HCT116 (cell line): ENCODE measurements around the gene PCBP3. TPM values are rescaled to one million over a fixed set of nuclear protein-coding genes. Genes with fewer than 3 reads are reported as not detected.

Source experiments
- ATAC-seq: fragments of 200-7000 bp; cut with Tn5 transposase; 2 replicates; pipeline ENCODE4 v1.9.1; 2020; ENCODE audit warnings: mild to moderate bottlenecking, moderate library complexity
- BruUV-seq: library from RNA; stranded (reverse); fragments of 400-500 nt; replicated peaks from 2 replicates; lab custom pipeline; 2021; lab: Mats Ljungman, UMichigan
- CTCF ChIA-PET: fragments of 300-600 bp; sonication (Branson Sonifier 250); formaldehyde crosslinking; loops from one replicate; lab custom pipeline; 2021; ENCODE audit warnings: antibody characterized with exemption; lab: Charles Lee
- POLR2A ChIA-PET: fragments of 300-600, 350-600 bp; sonication (Branson Sonifier 250); formaldehyde crosslinking; loops from one replicate; lab custom pipeline; 2021; ENCODE audit warnings: antibody characterized with exemption; lab: Charles Lee
- RAD21 ChIA-PET, 2 experiments: fragments of 300-600 bp; sonication (Branson Sonifier 250); formaldehyde crosslinking; loops; one replicate each; lab custom pipeline; 2023; ENCODE audit warnings: low total read pairs in 2 of 2; ENCODE audit not compliant: uncharacterized antibody in 2 of 2, unreplicated experiment in 2 of 2, low non-redundant PET in 1 of 2; lab: Charles Lee
- DNase-seq: peaks from one replicate; pipeline ENCODE4 v3.0.0-alpha.2; 2010; ENCODE audit warnings: low read depth, low spot score
- H2AFZ ChIP-seq: fragments of 200-600 bp; shearing (Covaris generic), sonication (generic); 2 replicates; pipeline ENCODE4 v1.6.1; 2017; ENCODE audit warnings: low read depth, mixed run types, mixed read lengths, antibody characterized with exemption, low read length; ENCODE audit not compliant: poor library complexity, severe bottlenecking
- H3K27ac ChIP-seq: 2 replicates; pipeline ENCODE4 v1.5.1; 2012; ENCODE audit warnings: low read depth, low read length
- H3K27me3 ChIP-seq: fragments of 200-600 bp; sonication (generic); 2 replicates; pipeline ENCODE4 v1.6.1; 2016; ENCODE audit warnings: mixed run types, low read length, mixed read lengths; ENCODE audit not compliant: insufficient read depth
- H3K36me3 ChIP-seq, 2 experiments: fragments of 200-500 bp in 1 of 2; fragments of 200-600 bp in 1 of 2; sonication (Bioruptor generic) in 1 of 2; sonication (generic) in 1 of 2; 2 replicates each; pipeline versions ENCODE4 v1.5.1 to v1.6.1; 2014 to 2016; ENCODE audit warnings: low read length in 2 of 2, inconsistent platforms in 1 of 2, mixed read lengths in 1 of 2, mixed run types in 1 of 2; ENCODE audit not compliant: insufficient read depth in 2 of 2, control insufficient read depth in 1 of 2
- H3K4me1 ChIP-seq, 2 experiments: fragments of 200-600 bp in 1 of 2; sonication (generic) in 1 of 2; 2 replicates each; pipeline versions ENCODE4 v1.5.1 to v1.6.1; 2012 to 2017; ENCODE audit warnings: low read length in 2 of 2, inconsistent platforms in 1 of 2, mild to moderate bottlenecking in 1 of 2, mixed read lengths in 1 of 2, mixed run types in 1 of 2, moderate library complexity in 1 of 2; ENCODE audit not compliant: insufficient read depth in 2 of 2, control insufficient read depth in 1 of 2
- H3K4me2 ChIP-seq: fragments of 200-600 bp; sonication (generic); 2 replicates; pipeline ENCODE4 v1.6.1; 2017; ENCODE audit warnings: mixed run types, low read length, mixed read lengths
- H3K4me3 ChIP-seq, 2 experiments: fragments of 200-600 bp in 1 of 2; sonication (generic) in 1 of 2; replicated peaks in 1 of 2; 2 replicates each; pipeline ENCODE4 v1.5.1; 2011 to 2016; ENCODE audit warnings: low read length in 2 of 2, control low read depth in 1 of 2, low read depth in 1 of 2, mild to moderate bottlenecking in 1 of 2, mixed read lengths in 1 of 2, mixed run types in 1 of 2
- H3K79me2 ChIP-seq: fragments of 200-600 bp; sonication (generic); 2 replicates; pipeline ENCODE4 v1.6.1; 2017; ENCODE audit warnings: mild to moderate bottlenecking, mixed run types, low read length, moderate library complexity, mixed read lengths; ENCODE audit not compliant: insufficient read depth
- H3K9ac ChIP-seq: fragments of 200-600 bp; sonication (generic); 2 replicates; pipeline ENCODE4 v1.6.1; 2016; ENCODE audit warnings: low read length, mixed read lengths
- H3K9me2 ChIP-seq: fragments of 200-600 bp; sonication (generic), shearing (Covaris generic); 2 replicates; pipeline ENCODE4 v1.6.1; 2017; ENCODE audit warnings: mixed run types, mild to moderate bottlenecking, moderate library complexity; ENCODE audit not compliant: insufficient read depth
- H3K9me3 ChIP-seq, 2 experiments: fragments of 200-500 bp in 1 of 2; fragments of 200-600 bp in 1 of 2; sonication (Bioruptor generic) in 1 of 2; sonication (generic) in 1 of 2; 2 replicates each; pipeline ENCODE4 v1.6.1; 2014 to 2017; ENCODE audit warnings: low read length in 2 of 2, mixed read lengths in 2 of 2, inconsistent platforms in 1 of 2, low read depth in 1 of 2, mild to moderate bottlenecking in 1 of 2, mixed run types in 1 of 2, moderate library complexity in 1 of 2; ENCODE audit not compliant: control insufficient read depth in 1 of 2, insufficient read depth in 1 of 2
- H4K20me1 ChIP-seq: fragments of 200-600 bp; sonication (generic), shearing (Covaris generic); 2 replicates; pipeline ENCODE4 v1.6.1; 2017; ENCODE audit warnings: mixed run types, mild to moderate bottlenecking, moderate library complexity; ENCODE audit not compliant: insufficient read depth
- CEBPB ChIP-seq: IDR thresholded peaks from 2 replicates; pipeline ENCODE4 v1.6.1; 2012; ENCODE audit warnings: low read depth
- EGR1 ChIP-seq: IDR thresholded peaks from 2 replicates; pipeline ENCODE4 v1.6.1; 2012; ENCODE audit warnings: low read depth
- ELF1 ChIP-seq: IDR thresholded peaks from 2 replicates; pipeline ENCODE4 v1.6.1; 2012; ENCODE audit warnings: low read depth, borderline replicate concordance
- EZH2 ChIP-seq: fragments of 200-600 bp; sonication (generic); IDR thresholded peaks from 2 replicates; pipeline ENCODE4 v1.6.1; 2017; ENCODE audit warnings: antibody characterized with exemption, mixed run types
- EZH2phosphoT487 ChIP-seq: fragments of 200-600 bp; IDR thresholded peaks from 2 replicates; pipeline ENCODE4 v1.6.1; 2018; ENCODE audit warnings: antibody characterized with exemption, borderline replicate concordance
- FOSL1 ChIP-seq: IDR thresholded peaks from 2 replicates; pipeline ENCODE4 v1.6.1; 2012; ENCODE audit warnings: low read depth
- JUND ChIP-seq: IDR thresholded peaks from 2 replicates; pipeline ENCODE4 v1.6.1; 2012
- MAX ChIP-seq: IDR thresholded peaks from 2 replicates; pipeline ENCODE4 v1.6.1; 2012
- POLR2A ChIP-seq: IDR thresholded peaks from 2 replicates; pipeline ENCODE4 v1.7.0; 2011; ENCODE audit warnings: borderline replicate concordance; ENCODE audit not compliant: insufficient read depth, insufficient read length; ENCODE audit errors: extremely low read depth
- POLR2AphosphoS5 ChIP-seq: IDR thresholded peaks from 2 replicates; pipeline ENCODE4 v1.6.1; 2011; ENCODE audit warnings: mild to moderate bottlenecking, low read depth, low read length, moderate library complexity
- RAD21 ChIP-seq: IDR thresholded peaks from 2 replicates; pipeline ENCODE4 v1.6.1; 2012; ENCODE audit warnings: low read depth, mild to moderate bottlenecking
- SIN3A ChIP-seq: IDR thresholded peaks from 2 replicates; pipeline ENCODE4 v1.6.1; 2012; ENCODE audit warnings: low read depth
- SP1 ChIP-seq: IDR thresholded peaks from 2 replicates; pipeline ENCODE4 v1.6.1; 2012; ENCODE audit warnings: low read depth
- TCF7L2 ChIP-seq: IDR thresholded peaks from 2 replicates; pipeline ENCODE4 v1.7.0; 2011; ENCODE audit warnings: borderline replicate concordance, inconsistent platforms; ENCODE audit not compliant: insufficient read depth, insufficient read length; ENCODE audit errors: extremely low read depth
- YY1 ChIP-seq: IDR thresholded peaks from 2 replicates; pipeline ENCODE4 v1.6.1; 2011; ENCODE audit warnings: low read length, low read depth, moderate library complexity, mild to moderate bottlenecking; ENCODE audit not compliant: insufficient replicate concordance; ENCODE audit errors: extremely low read depth
- ZFX ChIP-seq: fragments of 450-650 bp; IDR thresholded peaks from 2 replicates; pipeline ENCODE4 v1.6.1; 2017
- ZNF274 ChIP-seq: fragments of 200-500 bp; sonication (Bioruptor generic); IDR thresholded peaks from 2 replicates; pipeline ENCODE4 v1.6.1; 2014; ENCODE audit warnings: mild to moderate bottlenecking, low read depth, low read length, inconsistent platforms
- intact Hi-C: fragments of 100-400 bp; cut with micrococcal nuclease; formaldehyde crosslinking; loops from 2 replicates; pipeline ENCODE4 v1.10.0; 2022
- total RNA-seq: library from RNA; stranded (reverse); gene quantifications from one replicate; pipeline ENCODE4 v1.2.1, GENCODE V29; 2021; ENCODE audit not compliant: unreplicated experiment
- TF ChIP-seq, protein P1 (sequence below): IDR thresholded peaks from 2 replicates; pipeline ENCODE4 v1.6.1; 2011; ENCODE audit warnings: mild to moderate bottlenecking, low read length, moderate library complexity; ENCODE audit not compliant: insufficient replicate concordance; ENCODE audit errors: extremely low read depth
- TF ChIP-seq, protein P2 (sequence below), 3 experiments: fragments of 200-600 bp in 1 of 3; sonication (generic) in 1 of 3; IDR thresholded peaks in 2 of 3; conservative IDR thresholded peaks in 1 of 3; 2 replicates each; pipeline ENCODE4 v1.5.1; 2012 to 2017; ENCODE audit warnings: low read depth in 2 of 3, low read length in 2 of 3, antibody characterized with exemption in 1 of 3, borderline replicate concordance in 1 of 3, control low read depth in 1 of 3, mild to moderate bottlenecking in 1 of 3, mixed read lengths in 1 of 3, mixed run types in 1 of 3, moderate library complexity in 1 of 3; ENCODE audit not compliant: insufficient read depth in 1 of 3

Gene PCBP3
- total RNA-seq, 1 experiment from 2014 or later = 3.1 TPM

DNA sequence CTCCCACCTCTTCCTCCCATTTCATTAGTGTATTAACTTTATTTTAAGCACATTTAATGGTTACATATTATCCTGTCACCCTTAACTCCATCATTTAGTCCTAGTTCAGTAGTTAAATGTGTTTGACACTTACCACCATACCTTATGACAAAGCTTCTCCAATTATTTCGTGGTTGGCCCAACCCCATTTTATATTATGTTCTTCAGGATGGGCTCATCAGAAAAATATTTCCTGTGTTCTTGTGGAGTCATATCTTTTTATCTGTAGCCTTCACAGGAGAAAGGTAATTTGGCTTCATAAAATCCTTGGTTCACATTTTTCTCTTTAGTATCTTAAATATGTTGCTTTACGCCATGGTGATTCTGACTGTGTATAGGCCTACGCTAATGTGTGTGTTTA, 195.7 kb downstream of the PCBP3 start:
- Histone ChIP-seq H3K4me1 (no peaks in the 10 kb centered on the region), H2AFZ (no peak overlapping the region), H3K9me2 (no peaks in the 10 kb centered on the region), H3K27ac (no peak overlapping the region), H4K20me1 (no peaks in the 10 kb centered on the region), H3K4me2 (no peak overlapping the region), H3K9ac (no peak overlapping the region), H3K27me3 (no peaks in the 10 kb centered on the region), H3K36me3 (no peaks in the 10 kb centered on the region), H3K79me2 (no peaks in the 10 kb centered on the region), H3K9me3 (peaks cover 5 to 15% of the 10 kb centered on the region in 2 experiments; a peak in 1 of 4 replicates), H3K4me3 (no peak overlapping the region)
- intact Hi-C loops = no loop called here
- no peak for ATAC-seq
- POLR2A ChIA-PET = no interaction called here
- no peak for DNase-seq
- CTCF ChIA-PET = no interaction called here
- BruUV-seq = no TSS peak
- RAD21 ChIA-PET = no interaction called here
- TF ChIP-seq EZH2phosphoT487 (no peak), JUND (no peak), POLR2A (no peak), EZH2 (no peak)

- Histone ChIP-seq H3K9me3 (peaks cover 5 to 15% of the 10 kb centered on the region in 2 experiments; a peak in 1 of 4 replicates), H3K4me2 (no peak overlapping the region), H3K27ac (no peak overlapping the region), H3K9me2 (no peaks in the 10 kb centered on the region), H2AFZ (no peak overlapping the region), H3K27me3 (no peaks in the 10 kb centered on the region), H4K20me1 (no peaks in the 10 kb centered on the region), H3K4me1 (no peaks in the 10 kb centered on the region), H3K79me2 (no peaks in the 10 kb centered on the region), H3K9ac (no peak overlapping the region), H3K4me3 (no peak overlapping the region), H3K36me3 (no peaks in the 10 kb centered on the region)
- ChIA-PET POLR2A (no interaction called here), CTCF (no interaction called here), RAD21 (no interaction called here)
- DNase-seq = no peak
- no TSS peak for BruUV-seq
- ATAC-seq = no peak
- intact Hi-C loops = no loop called here
- no peak for TF ChIP-seq EGR1
- no peak for TF ChIP-seq POLR2AphosphoS5
- no peak for TF ChIP-seq YY1
- no peak for TF ChIP-seq ZFX
- TF ChIP-seq, protein P1, sequence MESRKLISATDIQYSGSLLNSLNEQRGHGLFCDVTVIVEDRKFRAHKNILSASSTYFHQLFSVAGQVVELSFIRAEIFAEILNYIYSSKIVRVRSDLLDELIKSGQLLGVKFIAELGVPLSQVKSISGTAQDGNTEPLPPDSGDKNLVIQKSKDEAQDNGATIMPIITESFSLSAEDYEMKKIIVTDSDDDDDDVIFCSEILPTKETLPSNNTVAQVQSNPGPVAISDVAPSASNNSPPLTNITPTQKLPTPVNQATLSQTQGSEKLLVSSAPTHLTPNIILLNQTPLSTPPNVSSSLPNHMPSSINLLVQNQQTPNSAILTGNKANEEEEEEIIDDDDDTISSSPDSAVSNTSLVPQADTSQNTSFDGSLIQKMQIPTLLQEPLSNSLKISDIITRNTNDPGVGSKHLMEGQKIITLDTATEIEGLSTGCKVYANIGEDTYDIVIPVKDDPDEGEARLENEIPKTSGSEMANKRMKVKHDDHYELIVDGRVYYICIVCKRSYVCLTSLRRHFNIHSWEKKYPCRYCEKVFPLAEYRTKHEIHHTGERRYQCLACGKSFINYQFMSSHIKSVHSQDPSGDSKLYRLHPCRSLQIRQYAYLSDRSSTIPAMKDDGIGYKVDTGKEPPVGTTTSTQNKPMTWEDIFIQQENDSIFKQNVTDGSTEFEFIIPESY = no peak
- no peak for TF ChIP-seq CEBPB
- no peak for TF ChIP-seq EZH2
- no peak for TF ChIP-seq FOSL1
- no peak for TF ChIP-seq ELF1
- no peak for TF ChIP-seq MAX
- no peak for TF ChIP-seq RAD21
- TF ChIP-seq TCF7L2 = no peak
- no peak for TF ChIP-seq POLR2A
- TF ChIP-seq EZH2phosphoT487 = no peak
- TF ChIP-seq, protein P2, sequence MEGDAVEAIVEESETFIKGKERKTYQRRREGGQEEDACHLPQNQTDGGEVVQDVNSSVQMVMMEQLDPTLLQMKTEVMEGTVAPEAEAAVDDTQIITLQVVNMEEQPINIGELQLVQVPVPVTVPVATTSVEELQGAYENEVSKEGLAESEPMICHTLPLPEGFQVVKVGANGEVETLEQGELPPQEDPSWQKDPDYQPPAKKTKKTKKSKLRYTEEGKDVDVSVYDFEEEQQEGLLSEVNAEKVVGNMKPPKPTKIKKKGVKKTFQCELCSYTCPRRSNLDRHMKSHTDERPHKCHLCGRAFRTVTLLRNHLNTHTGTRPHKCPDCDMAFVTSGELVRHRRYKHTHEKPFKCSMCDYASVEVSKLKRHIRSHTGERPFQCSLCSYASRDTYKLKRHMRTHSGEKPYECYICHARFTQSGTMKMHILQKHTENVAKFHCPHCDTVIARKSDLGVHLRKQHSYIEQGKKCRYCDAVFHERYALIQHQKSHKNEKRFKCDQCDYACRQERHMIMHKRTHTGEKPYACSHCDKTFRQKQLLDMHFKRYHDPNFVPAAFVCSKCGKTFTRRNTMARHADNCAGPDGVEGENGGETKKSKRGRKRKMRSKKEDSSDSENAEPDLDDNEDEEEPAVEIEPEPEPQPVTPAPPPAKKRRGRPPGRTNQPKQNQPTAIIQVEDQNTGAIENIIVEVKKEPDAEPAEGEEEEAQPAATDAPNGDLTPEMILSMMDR (IDR thresholded peaks at IDR 0.05 in 2 of 3, conservative IDR thresholded peaks at IDR 0.05 in 1 of 3; ENCODE audit: borderline replicate concordance in 1 of 3, insufficient read depth in 1 of 3, low read depth in 2 of 3, low read length in 2 of 3) = no peak
- no peak for TF ChIP-seq SIN3A
- no peak for TF ChIP-seq SP1
- no peak for TF ChIP-seq ZNF274
Measured at GRCh38 chr21:45841033-45841432, 197.5 kb downstream of the PCBP3 start.
